K562 (cell line): ENCODE results near the gene IFNAR2. TPM values are rescaled to one million over a fixed set of nuclear protein-coding genes. Genes with fewer than 3 reads are reported as not detected.

Source experiments
- ESRRA ChIP-seq: fragments of 450-650 bp; IDR thresholded peaks from 2 replicates; pipeline ENCODE4 v1.6.1; 2014; ENCODE audit warnings: low read depth, mild to moderate bottlenecking, moderate library complexity, borderline replicate concordance
- ETV6 ChIP-seq, 3 experiments: fragments of 150-350 bp in 1 of 3; sonication (generic) in 1 of 3; formaldehyde crosslinking in 1 of 3; IDR thresholded peaks; 2 replicates each; pipeline versions ENCODE4 v1.6.1 to v1.8.0; 2014 to 2022; ENCODE audit warnings: borderline replicate concordance in 2 of 3, low read depth in 2 of 3, antibody characterized with exemption in 1 of 3, low read length in 1 of 3, mild to moderate bottlenecking in 1 of 3, missing genetic modification reagents in 1 of 3
- HDAC8 ChIP-seq: fragments of 450-650 bp; IDR thresholded peaks from 2 replicates; pipeline ENCODE4 v1.6.1; 2016; ENCODE audit warnings: mild to moderate bottlenecking, missing genetic modification characterization, moderate library complexity, missing compliant biosample characterization
- NR2C1 ChIP-seq, 2 experiments: fragments of 450-650 bp; IDR thresholded peaks; 2 replicates each; pipeline ENCODE4 v1.6.1; 2017; ENCODE audit warnings: mild to moderate bottlenecking in 2 of 2, antibody characterized with exemption in 1 of 2, inconsistent platforms in 1 of 2, missing compliant biosample characterization in 1 of 2, missing genetic modification characterization in 1 of 2
- RBM22 ChIP-seq: fragments of 200-400 bp; formaldehyde crosslinking; IDR thresholded peaks from 2 replicates; pipeline ENCODE4 v1.6.1; 2018; ENCODE audit warnings: low read length, low read depth; ENCODE audit not compliant: poor library complexity, severe bottlenecking
- ZFP36 ChIP-seq: fragments of 150-350 bp; IDR thresholded peaks from 2 replicates; pipeline ENCODE4 v1.6.1; 2018; ENCODE audit warnings: low read length, low read depth; ENCODE audit not compliant: partially characterized antibody
- ZNF239 ChIP-seq: fragments of 250-450 bp; sonication (Bioruptor Pico); IDR thresholded peaks from 2 replicates; pipeline ENCODE4 v1.4.0; 2020; ENCODE audit warnings: mild to moderate bottlenecking
- polyA plus RNA-seq, 8 experiments: library from polyadenylated mRNA; depleted of rRNA in 4 of 8; stranded (reverse) in 5 of 8; unstranded in 3 of 8; fragments of >200 nt; fragmentation: Nextera tagmentation in 2 of 8; fragmentation: Illumina TruSeq in 1 of 8; extraction: Ambion mirVana in 2 of 8; extraction: Trizol in 1 of 8; gene quantifications; 2 replicates each; pipeline versions ENCODE4 v1.2.1 to v1.2.3, GENCODE V29; 2011 to 2014; ENCODE audit warnings: inconsistent platforms in 1 of 8, missing spikeins in 1 of 8
- total RNA-seq, 7 experiments: library from RNA; depleted of rRNA in 6 of 7; stranded (reverse); fragments of >200 nt in 6 of 7; fragmentation: Illumina TruSeq in 2 of 7; extraction: Trizol in 2 of 7; gene quantifications; 2 replicates each; pipeline versions ENCODE4 v1.2.1 to v1.2.3, GENCODE V29; 2011 to 2021; ENCODE audit warnings: low replicate concordance in 1 of 7
- TF ChIP-seq, protein P1 (sequence below), 2 experiments: fragments of 450-650 bp in 1 of 2; IDR thresholded peaks; 2 replicates each; pipeline ENCODE4 v1.6.1; 2011 to 2017; ENCODE audit warnings: low read depth in 2 of 2, antibody characterized with exemption in 1 of 2, borderline replicate concordance in 1 of 2, low read length in 1 of 2, mild to moderate bottlenecking in 1 of 2, mixed read lengths in 1 of 2; ENCODE audit not compliant: control insufficient read depth in 1 of 2
- TF ChIP-seq, protein P2 (sequence below): fragments of 250-450 bp; sonication (Bioruptor Pico); IDR thresholded peaks from 2 replicates; pipeline ENCODE4 v1.8.0; 2022; ENCODE audit warnings: moderate library complexity, mild to moderate bottlenecking, inconsistent platforms

IFNAR2 gene
- total and polyA plus RNA-seq, 9 of the 15 experiments (the other 6 are each of a cell fraction or from before 2014, with no cell fraction given) = 1.7 to 48.3 (median 8.4) TPM

DNA sequence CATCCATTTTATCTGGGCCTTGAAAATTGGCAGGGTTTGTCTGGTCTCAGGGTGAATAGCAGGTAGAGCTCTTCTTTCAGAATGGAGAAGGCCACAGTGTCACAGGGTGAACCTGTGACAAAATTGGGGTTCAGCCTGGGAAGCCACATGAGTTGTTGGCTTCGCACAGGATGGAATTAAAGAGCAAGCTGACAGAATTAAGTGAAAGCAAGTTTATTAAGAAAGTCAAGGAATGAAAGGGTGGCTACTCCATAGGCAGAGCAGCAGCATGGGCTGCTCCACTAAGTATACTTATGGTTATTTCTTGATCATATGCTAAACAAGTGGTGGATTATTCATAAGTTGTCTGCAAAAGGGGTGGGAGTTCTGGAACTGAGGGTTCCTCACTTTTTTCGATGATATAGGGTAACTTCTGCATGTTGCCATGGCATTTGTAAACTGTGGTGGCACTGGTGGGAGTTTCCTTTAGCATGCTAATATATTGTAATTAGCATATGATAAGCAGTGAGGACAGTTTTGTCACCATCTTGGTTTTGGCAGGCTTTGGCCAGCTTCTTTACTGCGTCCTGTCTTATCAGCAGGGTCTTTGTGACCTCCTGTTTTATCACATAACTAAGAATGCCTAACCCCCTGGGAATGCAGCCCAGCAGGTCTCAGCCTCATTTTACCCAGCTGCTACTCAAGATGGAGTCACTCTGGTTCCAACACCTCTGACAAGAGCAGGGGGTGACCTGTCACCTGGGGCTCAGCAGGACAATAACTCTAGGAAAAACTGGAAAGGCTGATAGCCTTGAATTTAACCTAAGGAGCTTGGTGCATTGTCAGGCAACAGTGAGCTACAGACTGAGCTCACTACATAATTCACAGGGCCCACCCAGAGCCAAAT is 5.1 kb downstream of the IFNAR2 start (continued):
- no peak for TF ChIP-seq HDAC8
- TF ChIP-seq, protein P1, sequence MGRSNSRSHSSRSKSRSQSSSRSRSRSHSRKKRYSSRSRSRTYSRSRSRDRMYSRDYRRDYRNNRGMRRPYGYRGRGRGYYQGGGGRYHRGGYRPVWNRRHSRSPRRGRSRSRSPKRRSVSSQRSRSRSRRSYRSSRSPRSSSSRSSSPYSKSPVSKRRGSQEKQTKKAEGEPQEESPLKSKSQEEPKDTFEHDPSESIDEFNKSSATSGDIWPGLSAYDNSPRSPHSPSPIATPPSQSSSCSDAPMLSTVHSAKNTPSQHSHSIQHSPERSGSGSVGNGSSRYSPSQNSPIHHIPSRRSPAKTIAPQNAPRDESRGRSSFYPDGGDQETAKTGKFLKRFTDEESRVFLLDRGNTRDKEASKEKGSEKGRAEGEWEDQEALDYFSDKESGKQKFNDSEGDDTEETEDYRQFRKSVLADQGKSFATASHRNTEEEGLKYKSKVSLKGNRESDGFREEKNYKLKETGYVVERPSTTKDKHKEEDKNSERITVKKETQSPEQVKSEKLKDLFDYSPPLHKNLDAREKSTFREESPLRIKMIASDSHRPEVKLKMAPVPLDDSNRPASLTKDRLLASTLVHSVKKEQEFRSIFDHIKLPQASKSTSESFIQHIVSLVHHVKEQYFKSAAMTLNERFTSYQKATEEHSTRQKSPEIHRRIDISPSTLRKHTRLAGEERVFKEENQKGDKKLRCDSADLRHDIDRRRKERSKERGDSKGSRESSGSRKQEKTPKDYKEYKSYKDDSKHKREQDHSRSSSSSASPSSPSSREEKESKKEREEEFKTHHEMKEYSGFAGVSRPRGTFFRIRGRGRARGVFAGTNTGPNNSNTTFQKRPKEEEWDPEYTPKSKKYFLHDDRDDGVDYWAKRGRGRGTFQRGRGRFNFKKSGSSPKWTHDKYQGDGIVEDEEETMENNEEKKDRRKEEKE (IDR thresholded peaks at IDR 0.05; ENCODE audit: borderline replicate concordance in 1 of 2, control insufficient read depth in 1 of 2, low read depth in 2 of 2, low read length in 1 of 2) = peak in 1 of 2 experiments; percentile 64; a peak in 1 of 4 replicates
- no peak for TF ChIP-seq RBM22
- TF ChIP-seq ZFP36 = no peak
- TF ChIP-seq ESRRA = no peak
- no peak for TF ChIP-seq ZNF239 (CRISPR knock-in tag)
- no peak for TF ChIP-seq ETV6 (IDR thresholded peaks at IDR 0.05; ENCODE audit: borderline replicate concordance in 1 of 2, low read depth in 2 of 2, low read length in 1 of 2)
- TF ChIP-seq ETV6 (CRISPR knock-in tag; IDR thresholded peaks at IDR 0.05; ENCODE audit: borderline replicate concordance) = no peak
- TF ChIP-seq NR2C1 (IDR thresholded peaks at IDR 0.05) = no peak
- TF ChIP-seq NR2C1 (tag; IDR thresholded peaks at IDR 0.05) = peak; percentile 77
- TF ChIP-seq, protein P2, sequence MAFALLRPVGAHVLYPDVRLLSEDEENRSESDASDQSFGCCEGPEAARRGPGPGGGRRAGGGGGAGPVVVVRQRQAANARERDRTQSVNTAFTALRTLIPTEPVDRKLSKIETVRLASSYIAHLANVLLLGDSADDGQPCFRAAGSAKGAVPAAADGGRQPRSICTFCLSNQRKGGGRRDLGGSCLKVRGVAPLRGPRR (CRISPR knock-in tag) = no peak
